GM19099 (cell line): ENCODE measurements around the gene CCDC74B.
"Not testable (repeated sequence)": the region's sequence is repeated elsewhere in the genome, so short reads cannot be mapped to it uniquely, and the experiment has no call there.

Experiments used
- POLR2A ChIP-seq: IDR thresholded peaks from 3 replicates; pipeline ENCODE4 v1.6.1; 2011; ENCODE audit warnings: low read depth; ENCODE audit not compliant: insufficient read length; ENCODE audit errors: extremely low read depth

CCDC74B gene

GRCh38 chr2:130145006-130145414, at the start of gene CCDC74B:
Gene CCDC74B, minus strand, starts transcription at chr2:130145112. Its CDS starts 116 bp downstream, at chr2:130144996.
- not testable (repeated sequence) for TF ChIP-seq POLR2A

- no peak for TF ChIP-seq POLR2A
These were observed 45.3 kb upstream of the CCDC74B start for GRCh38 chr2:130190237-130190636.

DNA sequence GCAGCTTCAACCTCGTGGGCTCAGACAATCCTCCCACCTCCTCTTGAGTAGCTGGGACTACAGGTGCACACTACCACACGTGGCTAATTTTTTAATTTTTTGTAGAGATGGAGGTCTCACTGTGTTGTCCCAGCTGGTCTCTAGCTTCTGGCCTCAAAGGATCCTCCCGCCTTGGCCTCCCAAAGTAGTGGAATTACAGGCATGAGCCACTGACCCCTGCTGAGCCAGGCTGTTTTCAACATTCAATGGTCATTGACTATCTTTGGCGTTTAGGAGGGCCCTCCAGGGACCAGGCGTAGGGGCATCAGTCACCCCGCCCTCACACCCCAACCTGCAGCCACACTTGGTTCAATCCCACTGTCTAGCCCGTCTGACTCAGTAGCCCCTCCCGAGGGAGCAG, 42.4 kb upstream of the CCDC74B start:
- TF ChIP-seq POLR2A = no peak

DNA sequence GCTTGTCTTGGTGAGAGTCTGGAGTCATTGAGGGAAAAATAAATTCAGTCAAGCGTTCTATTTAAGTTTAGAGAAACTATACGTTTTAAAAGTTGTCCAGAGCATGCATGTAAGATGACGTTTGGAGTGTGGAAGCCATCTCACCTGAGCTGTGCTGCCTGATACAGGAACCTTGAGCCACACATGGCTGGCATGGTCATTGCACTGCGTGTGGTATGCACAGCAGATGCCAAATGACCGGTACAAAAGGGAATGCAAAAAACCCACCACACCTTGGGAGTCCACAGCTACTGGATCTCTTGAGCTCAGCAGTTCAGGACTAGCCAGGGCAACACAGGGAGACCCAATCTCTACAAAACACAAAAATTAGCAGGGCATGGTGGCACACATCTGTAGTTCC, 41.5 kb upstream of the CCDC74B start:
- TF ChIP-seq POLR2A = no peak

DNA sequence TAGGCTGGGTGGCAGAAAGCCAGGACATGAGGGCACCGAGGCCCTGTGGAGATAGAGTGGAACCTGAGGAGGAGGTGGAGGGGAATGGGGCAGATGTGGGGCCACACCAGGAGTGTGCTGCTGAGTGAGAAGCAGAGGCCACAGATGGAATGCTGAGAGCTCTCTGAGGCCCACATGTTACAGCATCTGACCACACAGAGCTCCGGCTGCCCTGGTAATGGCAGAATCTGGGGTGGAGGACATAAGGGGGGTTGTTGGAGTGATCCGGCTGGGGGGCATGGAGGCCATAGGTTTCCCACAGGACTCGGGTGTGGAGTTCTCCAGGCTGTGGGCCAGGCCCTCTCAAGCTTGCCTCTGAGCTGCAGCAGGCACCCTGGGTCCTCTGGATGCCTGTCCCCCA, 41.0 kb upstream of the CCDC74B start:
- TF ChIP-seq POLR2A = no peak

DNA sequence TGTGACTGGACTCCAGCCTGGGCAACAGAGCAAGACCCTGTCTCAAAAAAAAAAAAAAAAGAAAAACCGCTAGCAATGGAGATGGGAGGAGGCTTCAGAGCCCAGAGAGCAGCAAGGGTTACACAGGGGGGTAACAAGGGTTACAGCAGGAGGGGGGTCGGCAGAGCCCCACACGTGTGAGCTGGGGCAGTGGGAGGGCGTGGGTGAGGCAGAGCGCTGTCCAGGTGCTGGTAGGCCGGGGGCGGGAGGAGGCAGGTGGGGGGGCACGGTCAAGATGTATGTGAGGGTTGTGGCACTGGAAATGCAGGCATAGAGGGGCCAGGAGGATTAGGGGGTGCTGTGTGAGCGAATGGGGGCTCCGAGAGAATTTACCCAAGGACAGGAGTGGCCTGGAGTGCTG, 40.5 kb upstream of the CCDC74B start:
- no peak for TF ChIP-seq POLR2A

GRCh38 chr2:130183512-130184373, 38.8 kb upstream of the CCDC74B start:
- no peak for TF ChIP-seq POLR2A

- peak; percentile 71 for TF ChIP-seq POLR2A
These were observed 37.2 kb upstream of the CCDC74B start, which contains the start of gene MZT2B for GRCh38 chr2:130181880-130182682. Gene MZT2B, plus strand, starts transcription at chr2:130182262. Its CDS starts 21 bp downstream, at chr2:130182283.

GRCh38 chr2:130181325-130181879, 36.5 kb upstream of the CCDC74B start, which contains the start of gene SMPD4:
Gene SMPD4, minus strand, starts transcription at chr2:130181602. Its CDS starts 5,010 bp downstream, at chr2:130176592.
- TF ChIP-seq POLR2A = no peak

- TF ChIP-seq POLR2A = no peak
These were observed 25.0 kb upstream of the CCDC74B start for GRCh38 chr2:130169896-130170295.

DNA sequence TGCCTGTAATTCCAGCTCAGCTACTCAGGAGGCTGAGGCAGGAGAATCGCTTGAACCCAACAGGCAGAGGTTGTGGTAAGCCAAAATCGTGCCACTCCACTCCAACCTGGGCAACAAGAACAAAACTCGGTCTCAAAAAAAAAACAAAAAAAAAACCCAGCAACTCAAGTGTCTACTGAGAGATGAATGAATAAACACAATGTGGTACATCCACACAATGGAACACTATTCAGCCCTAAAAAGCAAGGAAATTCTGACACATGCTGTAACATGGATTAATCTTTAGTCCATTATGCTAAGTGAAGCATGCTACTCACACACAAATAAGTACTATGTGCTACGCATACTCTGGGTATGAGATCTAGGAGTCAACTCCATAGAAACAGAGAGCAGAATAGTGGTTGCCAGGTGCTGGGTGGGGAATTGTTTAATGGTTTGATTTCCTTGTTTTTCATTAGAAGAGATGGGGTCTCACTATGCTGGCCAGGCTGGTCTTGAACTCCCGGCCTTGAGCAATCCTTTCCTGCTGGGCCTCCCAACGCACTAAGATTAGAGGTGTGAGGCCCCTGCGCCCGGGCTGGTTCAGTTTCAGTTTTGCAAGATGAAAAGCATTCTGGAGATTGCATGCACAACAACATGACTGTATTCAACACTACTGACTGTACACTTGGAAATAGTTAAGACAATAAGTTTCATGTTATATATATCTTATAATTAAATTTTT, 20.5 kb upstream of the CCDC74B start:
- no peak for TF ChIP-seq POLR2A

DNA sequence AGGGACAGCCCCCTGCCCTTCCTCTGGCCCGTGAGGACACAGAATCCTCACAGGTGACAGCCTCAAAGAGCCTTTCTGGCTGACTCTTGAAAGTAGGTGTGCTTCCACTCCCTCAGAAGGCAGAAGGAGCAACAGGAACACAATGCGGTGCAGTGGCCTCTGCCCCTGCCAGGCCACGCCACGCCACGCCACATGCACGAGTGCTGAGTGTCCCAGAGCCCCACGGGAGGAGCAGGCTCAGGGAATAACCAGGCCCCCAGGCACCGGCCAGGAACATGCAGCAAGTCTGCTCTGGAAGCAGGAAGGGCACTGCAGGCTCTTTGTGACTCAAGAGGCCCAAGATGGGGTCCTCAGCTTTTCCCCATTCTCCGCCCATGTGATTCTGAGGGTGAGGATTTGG, 18.1 kb upstream of the CCDC74B start:
- TF ChIP-seq POLR2A = no peak

GRCh38 chr2:130160131-130160530, 15.2 kb upstream of the CCDC74B start:
- no peak for TF ChIP-seq POLR2A

DNA sequence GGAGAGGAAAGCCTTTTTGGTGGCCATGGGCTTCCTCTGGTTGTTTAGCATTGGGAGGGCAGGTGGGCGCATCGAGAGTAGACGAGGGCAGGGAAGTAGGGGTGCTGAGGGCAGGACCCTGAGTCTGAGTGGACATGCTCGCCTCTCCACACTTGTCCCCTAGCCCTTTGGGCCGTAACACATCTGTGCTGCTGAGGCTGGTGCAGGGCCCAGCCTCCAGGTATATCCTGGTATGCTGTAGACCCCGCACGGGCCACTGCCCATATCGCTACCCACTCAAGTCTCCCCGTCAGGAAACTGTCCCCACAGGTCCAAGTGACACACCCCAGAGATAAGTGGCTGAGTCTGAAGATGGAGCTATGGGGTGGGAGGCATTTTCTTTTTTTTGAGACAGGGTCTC, 13.7 kb upstream of the CCDC74B start:
- no peak for TF ChIP-seq POLR2A

DNA sequence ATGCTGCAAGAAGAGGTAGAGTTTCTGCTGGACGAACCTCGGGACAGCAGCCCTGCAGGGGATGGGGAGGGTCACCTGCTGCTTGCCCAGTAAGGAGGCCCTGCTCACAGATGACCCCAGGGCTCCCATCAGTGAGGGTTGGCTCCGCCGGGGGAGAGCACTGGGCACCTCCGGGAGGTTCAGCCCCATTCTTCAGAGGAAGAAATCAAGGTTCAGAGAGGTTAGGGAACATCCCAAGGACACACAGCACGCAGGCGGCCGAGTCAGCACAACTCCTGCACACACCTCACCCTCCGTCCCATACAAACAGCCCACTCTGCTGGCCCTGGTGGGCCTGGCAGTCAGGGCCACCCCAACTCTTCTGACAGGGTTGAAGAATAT, 11.7 kb upstream of the CCDC74B start:
- TF ChIP-seq POLR2A = no peak
